Activated naive CD8-positive, alpha-beta T cell treated with anti-CD3 and anti-CD28 coated beads, Interleukin-2, amount 50 U/mL, for 24 hours (primary cell): ENCODE results near the gene ANO2.

Experiments used
- ATAC-seq: fragments of 150-1000 bp; cut with Tn5 transposase; one replicate; pipeline ENCODE4 v1.10.0; 2021
- DNase-seq: peaks from one replicate; pipeline ENCODE4 v3.0.0; 2021
- H3K27ac Mint-ChIP-seq: one replicate; pipeline ENCODE4 v1.8.0; 2021; ENCODE audit warnings: mild to moderate bottlenecking, mixed read lengths
- H3K27me3 Mint-ChIP-seq: one replicate; pipeline ENCODE4 v1.8.0; 2021; ENCODE audit warnings: mixed read lengths
- H3K36me3 Mint-ChIP-seq: one replicate; pipeline ENCODE4 v1.8.0; 2021; ENCODE audit warnings: low read depth, mixed read lengths
- H3K4me1 Mint-ChIP-seq: one replicate; pipeline ENCODE4 v1.8.0; 2021; ENCODE audit warnings: mixed read lengths
- H3K4me3 Mint-ChIP-seq: one replicate; pipeline ENCODE4 v1.8.0; 2021; ENCODE audit warnings: mild to moderate bottlenecking, moderate library complexity, mixed read lengths
- H3K9me3 Mint-ChIP-seq: one replicate; pipeline ENCODE4 v1.8.0; 2021; ENCODE audit warnings: mixed read lengths

The ANO2 gene

DNA sequence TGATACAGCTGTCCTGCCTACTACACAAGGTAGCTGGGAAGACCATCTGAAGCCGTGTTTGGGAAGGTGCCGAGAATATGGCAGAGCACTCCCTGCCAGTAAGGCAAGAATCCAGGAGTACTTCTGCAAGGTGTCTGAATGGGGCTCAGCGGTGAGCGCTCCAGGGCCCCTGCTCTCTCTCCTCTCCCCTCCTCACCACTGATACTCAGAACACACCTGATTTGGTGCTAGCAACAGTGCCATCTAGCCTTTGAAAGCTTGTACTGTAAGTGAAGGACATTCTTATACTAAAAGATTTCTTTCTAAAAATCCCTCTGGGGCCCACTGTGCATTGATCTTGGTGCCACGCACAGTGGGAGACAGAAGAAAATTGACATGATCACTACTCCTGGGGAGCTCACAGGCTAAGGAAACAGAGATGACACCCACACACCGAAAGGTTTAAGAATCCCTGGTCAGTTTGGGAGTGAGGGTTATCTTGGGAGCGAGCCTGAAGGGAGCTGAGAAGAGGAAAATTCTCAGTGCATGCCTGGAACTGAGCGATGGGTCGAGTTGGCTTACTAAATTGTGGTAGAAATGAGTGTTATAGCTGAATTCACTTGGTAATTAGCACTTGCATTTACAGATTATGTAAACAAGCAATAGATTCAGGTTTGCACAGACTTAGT lies 296.2 kb downstream of the ANO2 start:
- no peaks in the 10 kb centered on the region for H3K9me3 Mint-ChIP-seq
- H3K36me3 Mint-ChIP-seq: no peaks in the 10 kb centered on the region
- DNase-seq (no peak), ATAC-seq (no peak)
- peaks cover 3% of the 10 kb centered on the region for H3K27me3 Mint-ChIP-seq
- H3K4me1 Mint-ChIP-seq: no peaks in the 10 kb centered on the region
- no peak overlapping the region for H3K27ac Mint-ChIP-seq
- no peak overlapping the region for H3K4me3 Mint-ChIP-seq

GRCh38 chr12:5643266-5643665 lies 301.8 kb downstream of the ANO2 start:
- H3K27ac Mint-ChIP-seq: no peak overlapping the region
- ATAC-seq: no peak
- H3K27me3 Mint-ChIP-seq: peaks cover 3% of the 10 kb centered on the region
- H3K4me3 Mint-ChIP-seq: no peak overlapping the region
- no peak for DNase-seq
- no peaks in the 10 kb centered on the region for H3K9me3 Mint-ChIP-seq
- no peaks in the 10 kb centered on the region for H3K4me1 Mint-ChIP-seq
- no peaks in the 10 kb centered on the region for H3K36me3 Mint-ChIP-seq

DNA sequence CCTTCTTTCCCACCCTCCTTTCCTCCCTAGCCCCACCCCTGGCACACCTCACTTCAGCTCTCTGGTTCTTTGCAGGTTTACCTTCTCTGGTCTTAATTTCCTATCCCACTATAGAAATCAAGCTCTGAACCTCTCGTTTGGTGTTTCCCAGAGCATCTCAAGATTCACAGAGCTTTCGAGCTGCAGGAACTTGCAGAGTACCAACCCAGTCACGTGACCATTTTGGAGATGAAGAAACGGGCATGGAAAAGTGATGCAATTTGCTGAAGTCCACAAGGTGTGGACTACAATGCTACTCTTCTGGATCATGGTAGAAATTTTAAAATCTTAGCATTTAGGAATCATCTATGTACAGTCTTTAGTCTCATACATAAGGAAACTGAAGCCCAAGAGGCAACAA lies 307.4 kb downstream of the ANO2 start:
- Mint-ChIP-seq H3K9me3 (no peaks in the 10 kb centered on the region), H3K27me3 (peaks cover 8% of the 10 kb centered on the region)
- ATAC-seq: no peak

GRCh38 chr12:5636907-5637306 lies 308.2 kb downstream of the ANO2 start:
- H3K4me3 Mint-ChIP-seq: no peak overlapping the region
- no peak overlapping the region for H3K27ac Mint-ChIP-seq
- no peaks in the 10 kb centered on the region for H3K4me1 Mint-ChIP-seq
- DNase-seq: no peak
- H3K36me3 Mint-ChIP-seq: no peaks in the 10 kb centered on the region
- no peak for ATAC-seq
- H3K9me3 Mint-ChIP-seq: no peaks in the 10 kb centered on the region
- H3K27me3 Mint-ChIP-seq: peaks cover 8% of the 10 kb centered on the region

More for the DNA sequence above, 307.4 kb downstream of the ANO2 start:
- Mint-ChIP-seq H3K4me3 (no peak overlapping the region), H3K4me1 (no peaks in the 10 kb centered on the region), H3K36me3 (no peaks in the 10 kb centered on the region), H3K27ac (no peak overlapping the region)
- DNase-seq: no peak

DNA sequence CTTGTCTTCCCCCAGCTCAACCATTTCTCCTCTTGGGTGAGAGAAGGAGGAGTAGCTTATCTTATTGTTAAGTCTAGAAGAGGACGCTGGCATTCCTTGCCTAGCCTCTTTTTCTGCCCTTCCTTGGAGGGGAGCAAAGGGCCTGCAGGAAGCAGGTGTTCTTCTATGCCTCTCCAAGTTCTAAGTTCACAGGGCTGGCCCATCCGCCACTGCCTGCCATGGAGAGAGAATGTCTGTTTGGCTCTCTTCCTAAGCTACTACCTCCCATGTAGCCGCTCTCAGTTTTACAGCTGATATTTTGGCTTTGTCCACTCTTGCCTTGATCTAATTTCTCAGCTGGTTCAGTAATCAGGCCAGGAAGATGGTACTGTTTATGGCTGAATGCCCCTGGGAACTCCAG lies 312.0 kb downstream of the ANO2 start:
- Mint-ChIP-seq H3K27ac (no peak overlapping the region), H3K36me3 (no peaks in the 10 kb centered on the region), H3K4me3 (no peak overlapping the region), H3K9me3 (no peaks in the 10 kb centered on the region), H3K27me3 (peaks cover 8% of the 10 kb centered on the region), H3K4me1 (no peaks in the 10 kb centered on the region)
- ATAC-seq (no peak), DNase-seq (no peak)

DNA sequence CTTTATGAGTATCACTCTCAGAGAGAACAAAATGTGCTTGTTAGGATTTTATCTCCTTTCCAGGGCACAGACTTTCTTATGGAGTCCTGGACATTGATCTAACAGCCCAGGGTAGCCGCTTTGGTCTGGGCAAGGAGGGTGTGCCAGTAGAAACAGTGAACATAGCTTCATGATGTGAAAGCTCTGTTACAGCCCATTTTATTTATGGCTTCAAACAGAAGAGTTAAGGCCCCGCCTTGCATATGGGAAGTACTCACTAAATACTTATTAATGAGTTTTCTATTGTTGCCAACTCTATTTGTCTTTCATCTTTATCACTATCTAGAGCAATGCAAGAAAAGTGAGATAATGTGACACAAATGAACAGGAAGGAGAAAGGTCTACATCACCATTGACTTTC lies 312.6 kb downstream of the ANO2 start:
- ATAC-seq (no peak), DNase-seq (no peak)
- Mint-ChIP-seq H3K27me3 (peaks cover 8% of the 10 kb centered on the region), H3K4me1 (no peaks in the 10 kb centered on the region), H3K27ac (no peak overlapping the region), H3K4me3 (no peak overlapping the region), H3K36me3 (no peaks in the 10 kb centered on the region), H3K9me3 (no peaks in the 10 kb centered on the region)

GRCh38 chr12:5631497-5631896 lies 313.6 kb downstream of the ANO2 start:
- ATAC-seq (no peak), DNase-seq (no peak)
- Mint-ChIP-seq H3K4me1 (no peaks in the 10 kb centered on the region), H3K9me3 (no peaks in the 10 kb centered on the region), H3K27ac (no peak overlapping the region), H3K27me3 (peaks cover 8% of the 10 kb centered on the region), H3K36me3 (no peaks in the 10 kb centered on the region), H3K4me3 (no peak overlapping the region)

GRCh38 chr12:5630726-5631125 lies 314.3 kb downstream of the ANO2 start:
- DNase-seq (no peak), ATAC-seq (no peak)
- Mint-ChIP-seq H3K27me3 (peaks cover 7% of the 10 kb centered on the region), H3K27ac (no peak overlapping the region), H3K36me3 (no peaks in the 10 kb centered on the region), H3K4me3 (no peak overlapping the region), H3K4me1 (no peaks in the 10 kb centered on the region), H3K9me3 (no peaks in the 10 kb centered on the region)

DNA sequence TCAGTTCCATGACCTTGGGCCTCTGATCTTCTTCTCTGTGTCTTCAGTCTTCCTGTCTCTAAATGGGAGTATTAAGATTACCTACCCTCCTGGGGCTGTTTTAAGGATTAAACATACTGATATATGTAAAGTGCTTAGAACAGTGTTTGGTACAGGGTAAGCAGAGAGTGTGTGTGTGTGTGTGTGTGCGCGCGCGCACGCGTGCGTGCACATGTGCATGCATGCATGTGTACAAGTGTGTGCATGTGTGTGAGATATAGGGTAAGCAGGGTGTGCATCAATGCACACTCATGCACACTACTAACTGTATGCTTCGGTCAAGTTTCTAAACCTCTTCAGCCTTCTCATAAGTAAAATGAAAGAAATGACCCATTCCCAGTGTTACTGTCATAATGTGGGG lies 316.6 kb downstream of the ANO2 start:
- ATAC-seq (no peak), DNase-seq (no peak)
- Mint-ChIP-seq H3K4me3 (no peak overlapping the region), H3K36me3 (no peaks in the 10 kb centered on the region), H3K4me1 (no peaks in the 10 kb centered on the region), H3K27ac (no peak overlapping the region), H3K9me3 (no peaks in the 10 kb centered on the region), H3K27me3 (no peaks in the 10 kb centered on the region)

DNA sequence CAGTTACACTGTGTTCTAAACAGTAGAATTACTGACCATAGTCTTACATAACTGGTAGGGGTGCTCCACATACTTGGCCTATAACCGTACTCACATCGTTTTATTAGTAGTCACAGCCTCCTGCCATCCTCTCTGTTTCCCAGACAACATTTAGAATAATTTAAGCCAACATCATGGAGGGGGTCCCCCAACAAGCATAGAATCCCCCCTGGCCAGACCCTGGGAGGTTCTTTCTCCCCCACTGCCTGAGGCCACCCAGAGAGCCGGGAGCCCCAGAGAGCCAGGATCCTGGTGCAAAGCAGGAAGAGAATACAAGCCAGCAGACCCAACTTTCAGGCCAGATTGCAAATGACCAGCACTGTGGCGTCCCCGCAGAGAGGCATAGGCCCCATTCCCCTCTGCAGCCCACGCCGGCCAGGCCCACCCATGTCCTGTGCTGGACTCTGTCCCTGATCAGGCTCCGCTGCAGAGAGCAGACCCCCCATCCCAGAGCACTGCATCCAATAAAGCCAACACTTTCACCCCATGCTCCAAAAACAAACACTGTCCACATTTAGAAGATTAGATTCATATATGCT lies 317.9 kb downstream of the ANO2 start:
- no peak for DNase-seq
- no peak for ATAC-seq
- H3K4me1 Mint-ChIP-seq: no peaks in the 10 kb centered on the region
- no peak overlapping the region for H3K4me3 Mint-ChIP-seq
- no peak overlapping the region for H3K27ac Mint-ChIP-seq
- no peaks in the 10 kb centered on the region for H3K36me3 Mint-ChIP-seq
- no peaks in the 10 kb centered on the region for H3K27me3 Mint-ChIP-seq
- no peaks in the 10 kb centered on the region for H3K9me3 Mint-ChIP-seq

- H3K4me3 Mint-ChIP-seq: no peak overlapping the region
- DNase-seq: no peak
- no peaks in the 10 kb centered on the region for H3K27me3 Mint-ChIP-seq
- no peak for ATAC-seq
- no peaks in the 10 kb centered on the region for H3K36me3 Mint-ChIP-seq
- H3K4me1 Mint-ChIP-seq: no peaks in the 10 kb centered on the region
- no peak overlapping the region for H3K27ac Mint-ChIP-seq
- H3K9me3 Mint-ChIP-seq: no peaks in the 10 kb centered on the region
These were observed 318.9 kb downstream of the ANO2 start for GRCh38 chr12:5626151-5626550.

DNA sequence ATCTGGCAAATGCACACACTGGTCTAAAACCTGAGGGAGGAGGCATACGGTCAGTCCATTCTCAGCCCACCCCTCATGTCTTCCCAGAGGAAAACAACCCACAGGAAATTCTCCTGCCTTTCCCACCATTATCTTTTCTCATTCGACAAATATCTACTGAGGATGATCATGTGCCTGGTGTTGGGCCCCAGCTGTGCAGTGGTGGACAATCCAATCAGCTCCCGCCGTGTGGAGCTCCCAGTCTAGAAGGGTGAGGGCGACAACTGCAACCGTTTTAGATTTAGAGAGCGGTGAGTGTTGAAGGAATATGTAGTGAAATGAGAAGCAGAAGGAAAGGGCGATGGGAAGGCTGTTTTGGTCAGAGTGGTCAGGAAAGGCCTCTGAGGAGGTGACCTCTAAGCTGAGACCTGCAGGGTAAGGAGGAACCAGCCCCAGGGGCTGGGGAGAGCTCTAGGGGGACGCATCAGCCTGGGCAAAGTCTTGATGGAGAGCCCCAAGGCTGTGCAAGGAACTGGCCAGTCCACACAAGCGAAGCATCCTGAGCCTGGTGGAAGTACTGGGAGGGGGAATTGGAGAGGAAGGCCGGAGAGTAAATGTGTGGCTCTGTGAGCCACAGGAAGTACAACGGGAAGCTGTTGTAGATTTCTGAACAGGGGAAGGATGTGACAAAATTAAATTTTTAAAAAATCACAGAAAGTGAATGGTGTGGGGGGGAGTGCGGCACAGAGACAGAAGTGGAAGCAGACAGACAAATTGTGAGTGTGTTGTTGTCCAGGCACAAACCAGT lies 320.4 kb downstream of the ANO2 start:
- Mint-ChIP-seq H3K27ac (no peak overlapping the region), H3K27me3 (no peaks in the 10 kb centered on the region), H3K36me3 (no peaks in the 10 kb centered on the region), H3K4me3 (no peak overlapping the region), H3K4me1 (no peaks in the 10 kb centered on the region), H3K9me3 (no peaks in the 10 kb centered on the region)
- no peak for ATAC-seq
- no peak for DNase-seq

DNA sequence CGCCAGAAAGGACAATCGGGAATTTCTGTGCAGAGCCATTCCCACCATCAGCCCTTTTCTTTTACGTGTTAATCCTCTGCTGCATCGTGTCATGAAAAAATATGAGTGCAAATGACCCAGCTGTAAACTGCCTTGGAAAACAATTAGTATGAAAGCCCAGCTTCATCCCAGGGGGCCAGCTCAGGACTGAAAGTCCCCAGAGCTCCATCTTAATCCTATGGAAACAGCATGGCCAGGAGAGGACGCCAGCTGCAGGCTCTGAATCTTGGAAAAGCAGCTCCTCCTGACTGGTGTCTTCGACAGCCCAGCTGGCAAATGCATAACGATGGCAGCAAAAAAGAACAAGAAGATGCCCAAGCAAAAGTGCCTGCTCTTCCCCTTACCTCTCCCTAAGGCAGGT lies 321.6 kb downstream of the ANO2 start:
- H3K4me1 Mint-ChIP-seq: no peaks in the 10 kb centered on the region
- no peaks in the 10 kb centered on the region for H3K27me3 Mint-ChIP-seq
- DNase-seq (no peak), ATAC-seq (no peak)
- H3K27ac Mint-ChIP-seq: no peak overlapping the region
- H3K4me3 Mint-ChIP-seq: no peak overlapping the region
- H3K9me3 Mint-ChIP-seq: no peaks in the 10 kb centered on the region
- H3K36me3 Mint-ChIP-seq: no peaks in the 10 kb centered on the region

- no peak overlapping the region for H3K4me3 Mint-ChIP-seq
- H3K36me3 Mint-ChIP-seq: no peaks in the 10 kb centered on the region
- no peaks in the 10 kb centered on the region for H3K9me3 Mint-ChIP-seq
- no peaks in the 10 kb centered on the region for H3K4me1 Mint-ChIP-seq
- DNase-seq (no peak), ATAC-seq (no peak)
- H3K27ac Mint-ChIP-seq: no peak overlapping the region
- H3K27me3 Mint-ChIP-seq: no peaks in the 10 kb centered on the region
These were observed 322.8 kb downstream of the ANO2 start for GRCh38 chr12:5622280-5622679.

DNA sequence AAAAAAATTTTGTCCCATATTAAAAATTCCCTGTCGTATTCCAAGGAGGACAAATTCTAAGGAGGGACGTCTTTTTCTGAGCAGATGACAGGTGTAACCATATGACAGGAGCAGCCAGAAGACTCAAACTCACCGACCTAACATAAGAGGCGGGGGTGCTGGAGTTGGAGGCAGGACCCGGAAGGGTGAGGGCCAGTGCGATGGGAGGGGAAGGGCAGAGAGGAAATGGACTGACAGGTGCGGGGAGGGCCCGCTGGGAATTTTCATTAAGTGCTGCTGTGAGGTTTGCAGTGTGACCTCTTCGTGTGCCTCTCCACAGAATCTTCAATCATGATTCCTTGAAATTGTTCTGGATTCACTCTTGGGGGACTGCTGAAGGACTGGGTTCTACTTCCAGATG lies 323.7 kb downstream of the ANO2 start:
- Mint-ChIP-seq H3K27me3 (no peaks in the 10 kb centered on the region), H3K4me3 (no peak overlapping the region), H3K9me3 (no peaks in the 10 kb centered on the region), H3K4me1 (no peaks in the 10 kb centered on the region), H3K27ac (no peak overlapping the region), H3K36me3 (no peaks in the 10 kb centered on the region)
- ATAC-seq (no peak), DNase-seq (no peak)
